ENCODE results near the gene BABAM2. TPM values are rescaled to one million over a fixed set of nuclear protein-coding genes. Genes with fewer than 3 reads are reported as not detected.
"Not testable (repeated sequence)": the region's sequence is repeated elsewhere in the genome, so short reads cannot be mapped to it uniquely, and the experiment has no call there.

The BABAM2 gene
- polyA plus RNA-seq, 3 donors, result 33.2 to 52.8 (median 49.3) TPM

DNA sequence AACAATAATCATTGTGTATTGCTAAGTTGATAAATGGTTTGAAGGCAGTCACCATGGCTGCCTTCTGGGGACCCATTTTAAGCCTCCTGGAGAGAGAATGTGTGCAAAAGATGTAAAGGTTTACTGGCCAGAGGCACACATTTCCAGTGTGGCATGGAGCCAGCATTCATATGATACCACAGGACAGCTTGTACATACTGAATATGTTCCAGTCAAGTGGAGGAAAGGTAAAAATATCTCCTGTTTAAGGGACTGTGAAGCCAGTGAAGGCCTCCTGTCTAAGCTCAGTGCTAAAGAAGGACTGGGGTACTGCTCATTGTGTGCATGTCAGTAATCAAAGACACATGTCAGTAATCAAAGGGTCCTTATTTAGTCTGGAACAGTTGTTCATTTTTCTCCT lies 119.2 kb downstream of the BABAM2 start:
- H3K9me3 Mint-ChIP-seq, result peaks cover 0 to 2% (median 0%) of the 10 kb centered on the region in 7 donors
- no peak overlapping the region for H3K9ac ChIP-seq (ENCODE audit: insufficient read depth, low read length, poor library complexity, severe bottlenecking)
- DNase-seq, result no peak
- no peaks in the 10 kb centered on the region for H4K20me1 ChIP-seq (ENCODE audit: insufficient read depth, low read length)
- no peak overlapping the region for H3K27ac ChIP-seq (ENCODE audit: low read depth in 1 of 2, low read length in 2 of 2)
- no peaks in the 10 kb centered on the region for H3K27me3 ChIP-seq (ENCODE audit: control insufficient read depth in 2 of 2, insufficient read depth in 2 of 2, low read length in 2 of 2)
- no peak overlapping the region for H3K4me3 ChIP-seq (replicated peaks in 1 of 3; ENCODE audit: low read depth in 2 of 3, low read length in 3 of 3)
- H3K9me3 ChIP-seq (replicated peaks in 1 of 2; ENCODE audit: control insufficient read depth in 1 of 2, insufficient read depth in 1 of 2, low read length in 2 of 2), result no peaks in the 10 kb centered on the region
- peaks cover 1% of the 10 kb centered on the region for H3K79me2 ChIP-seq (ENCODE audit: insufficient read depth, low read length)
- H3K4me3 Mint-ChIP-seq, result no peak overlapping the region
- no peak overlapping the region for H2AFZ ChIP-seq (ENCODE audit: insufficient read depth, low read depth, low read length, poor library complexity, severe bottlenecking)
- intact Hi-C loops (cut with micrococcal nuclease), result no loop called here
- no peak overlapping the region for H3K27ac Mint-ChIP-seq
- H3K4me2 ChIP-seq (replicated peaks; ENCODE audit: extremely low read depth, low read length, poor library complexity, severe bottlenecking), result no peak overlapping the region
- H3K4me1 ChIP-seq (ENCODE audit: control insufficient read depth in 1 of 2, insufficient read depth in 2 of 2, low read length in 2 of 2), result peaks cover 6 to 10% of the 10 kb centered on the region in 2 donors
- H3K27me3 Mint-ChIP-seq (ENCODE audit: low read depth in 3 of 3), result peaks cover 0 to 2% (median 0%) of the 10 kb centered on the region in 3 donors
- H3K36me3 Mint-ChIP-seq, result peaks cover 6 to 10% of the 10 kb centered on the region in 2 donors
- H3K4me1 Mint-ChIP-seq, result peaks cover 20% of the 10 kb centered on the region
- TF ChIP-seq, protein P1, sequence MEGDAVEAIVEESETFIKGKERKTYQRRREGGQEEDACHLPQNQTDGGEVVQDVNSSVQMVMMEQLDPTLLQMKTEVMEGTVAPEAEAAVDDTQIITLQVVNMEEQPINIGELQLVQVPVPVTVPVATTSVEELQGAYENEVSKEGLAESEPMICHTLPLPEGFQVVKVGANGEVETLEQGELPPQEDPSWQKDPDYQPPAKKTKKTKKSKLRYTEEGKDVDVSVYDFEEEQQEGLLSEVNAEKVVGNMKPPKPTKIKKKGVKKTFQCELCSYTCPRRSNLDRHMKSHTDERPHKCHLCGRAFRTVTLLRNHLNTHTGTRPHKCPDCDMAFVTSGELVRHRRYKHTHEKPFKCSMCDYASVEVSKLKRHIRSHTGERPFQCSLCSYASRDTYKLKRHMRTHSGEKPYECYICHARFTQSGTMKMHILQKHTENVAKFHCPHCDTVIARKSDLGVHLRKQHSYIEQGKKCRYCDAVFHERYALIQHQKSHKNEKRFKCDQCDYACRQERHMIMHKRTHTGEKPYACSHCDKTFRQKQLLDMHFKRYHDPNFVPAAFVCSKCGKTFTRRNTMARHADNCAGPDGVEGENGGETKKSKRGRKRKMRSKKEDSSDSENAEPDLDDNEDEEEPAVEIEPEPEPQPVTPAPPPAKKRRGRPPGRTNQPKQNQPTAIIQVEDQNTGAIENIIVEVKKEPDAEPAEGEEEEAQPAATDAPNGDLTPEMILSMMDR (IDR thresholded peaks at IDR 0.05), result no peak
- no peaks in the 10 kb centered on the region for H3K36me3 ChIP-seq (replicated peaks in 1 of 2; ENCODE audit: control insufficient read depth in 1 of 2, insufficient read depth in 2 of 2, low read length in 2 of 2)

DNA sequence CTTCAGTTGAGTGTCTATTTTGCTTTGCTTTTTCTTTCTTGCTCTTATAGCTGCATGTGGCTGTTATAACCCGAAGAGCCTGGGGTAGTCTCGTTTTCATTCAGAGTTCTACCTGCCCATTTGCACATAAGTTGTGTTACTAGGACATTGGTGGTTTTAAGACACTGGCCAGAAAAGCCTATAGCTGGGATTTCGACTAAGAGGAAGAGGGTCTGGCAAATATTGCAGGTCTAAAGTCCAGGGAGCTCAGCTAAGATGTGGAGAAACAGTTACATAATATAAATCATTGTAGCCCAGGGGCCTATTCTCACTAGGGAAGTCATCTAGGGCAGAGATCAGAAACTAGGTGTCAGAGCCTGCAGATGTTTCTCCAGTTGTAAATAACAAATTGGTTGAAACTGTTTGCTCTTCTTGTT lies 120.8 kb downstream of the BABAM2 start:
- Mint-ChIP-seq H3K27me3 (ENCODE audit: low read depth in 3 of 3) (peaks cover 0 to 2% (median 0%) of the 10 kb centered on the region in 3 donors), H3K9me3 (peaks cover 0 to 4% (median 0%) of the 10 kb centered on the region in 7 donors), H3K27ac (peak overlapping the region in 2 of 7 donors; percentile 14 to 59), H3K4me3 (no peak overlapping the region), H3K4me1 (peaks cover 20% of the 10 kb centered on the region), H3K36me3 (peaks cover 11 to 13% of the 10 kb centered on the region in 2 donors)
- Histone ChIP-seq H3K9ac (ENCODE audit: insufficient read depth, low read length, poor library complexity, severe bottlenecking) (no peak overlapping the region), H3K4me2 (replicated peaks; ENCODE audit: extremely low read depth, low read length, poor library complexity, severe bottlenecking) (no peak overlapping the region), H3K4me3 (replicated peaks in 1 of 3; ENCODE audit: low read depth in 2 of 3, low read length in 3 of 3) (no peak overlapping the region), H3K4me1 (ENCODE audit: control insufficient read depth in 1 of 2, insufficient read depth in 2 of 2, low read length in 2 of 2) (peaks cover 6 to 8% of the 10 kb centered on the region in 2 donors), H3K27ac (ENCODE audit: low read depth in 1 of 2, low read length in 2 of 2) (no peak overlapping the region), H4K20me1 (ENCODE audit: insufficient read depth, low read length) (no peaks in the 10 kb centered on the region), H3K27me3 (ENCODE audit: control insufficient read depth in 2 of 2, insufficient read depth in 2 of 2, low read length in 2 of 2) (no peaks in the 10 kb centered on the region), H3K36me3 (replicated peaks in 1 of 2; ENCODE audit: control insufficient read depth in 1 of 2, insufficient read depth in 2 of 2, low read length in 2 of 2) (peaks cover 2 to 3% of the 10 kb centered on the region in 2 donors), H3K9me3 (replicated peaks in 1 of 2; ENCODE audit: control insufficient read depth in 1 of 2, insufficient read depth in 1 of 2, low read length in 2 of 2) (no peaks in the 10 kb centered on the region), H2AFZ (ENCODE audit: insufficient read depth, low read depth, low read length, poor library complexity, severe bottlenecking) (no peak overlapping the region), H3K79me2 (ENCODE audit: insufficient read depth, low read length) (no peaks in the 10 kb centered on the region)
- DNase-seq, result no peak
- WGBS (ENCODE audit: insufficient coverage), result no CpG with 5 or more reads among the region's 3 CpGs
- TF ChIP-seq, protein P1 (IDR thresholded peaks at IDR 0.05), result no peak
- intact Hi-C loops (cut with micrococcal nuclease), result no loop called here

DNA sequence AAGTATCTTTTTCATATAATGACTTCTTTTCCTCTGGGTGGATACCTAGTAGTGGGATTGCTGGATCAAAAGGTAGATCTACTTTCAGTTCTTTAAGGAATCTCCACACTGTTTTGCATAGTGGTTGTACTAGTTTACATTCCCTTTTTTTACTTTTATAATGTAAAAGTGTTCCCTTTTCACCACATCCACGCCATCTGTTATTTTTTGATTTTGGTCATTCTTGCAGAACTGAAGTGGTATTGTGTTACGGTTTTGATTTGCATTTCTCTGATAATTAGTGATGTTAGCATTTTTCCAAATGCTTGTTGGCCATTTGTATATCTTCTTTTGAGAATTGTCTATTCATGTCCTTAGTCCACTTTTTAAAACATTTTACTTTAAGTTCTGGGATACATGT lies 127.9 kb downstream of the BABAM2 start:
- H3K4me1 Mint-ChIP-seq, result not testable (repeated sequence)

More for the DNA sequence above, 127.9 kb downstream of the BABAM2 start:
- H3K27ac Mint-ChIP-seq; H3K79me2 ChIP-seq (ENCODE audit: insufficient read depth, low read length); DNase-seq; H3K9ac ChIP-seq (ENCODE audit: insufficient read depth, low read length, poor library complexity, severe bottlenecking); H3K27me3 ChIP-seq (ENCODE audit: control insufficient read depth in 2 of 2, insufficient read depth in 2 of 2, low read length in 2 of 2); H3K36me3 ChIP-seq (replicated peaks in 1 of 2; ENCODE audit: control insufficient read depth in 1 of 2, insufficient read depth in 2 of 2, low read length in 2 of 2); H3K4me2 ChIP-seq (replicated peaks; ENCODE audit: extremely low read depth, low read length, poor library complexity, severe bottlenecking); H2AFZ ChIP-seq (ENCODE audit: insufficient read depth, low read depth, low read length, poor library complexity, severe bottlenecking); H3K9me3 Mint-ChIP-seq; intact Hi-C loops (cut with micrococcal nuclease); H3K4me1 ChIP-seq (ENCODE audit: control insufficient read depth in 1 of 2, insufficient read depth in 2 of 2, low read length in 2 of 2); H3K4me3 ChIP-seq (replicated peaks in 1 of 3; ENCODE audit: low read depth in 2 of 3, low read length in 3 of 3); H3K27ac ChIP-seq (ENCODE audit: low read depth in 1 of 2, low read length in 2 of 2); H3K27me3 Mint-ChIP-seq (ENCODE audit: low read depth in 3 of 3); H3K4me3 Mint-ChIP-seq; H4K20me1 ChIP-seq (ENCODE audit: insufficient read depth, low read length); H3K9me3 ChIP-seq (replicated peaks in 1 of 2; ENCODE audit: control insufficient read depth in 1 of 2, insufficient read depth in 1 of 2, low read length in 2 of 2): not testable (repeated sequence)
- peaks cover 16 to 19% of the 10 kb centered on the region in 2 donors for H3K36me3 Mint-ChIP-seq
- WGBS (ENCODE audit: insufficient coverage), result no CpG with 5 or more reads among the region's 2 CpGs
